Kidney capillary endothelial cell (primary cell): ENCODE measurements around the gene MSL1.

ENCODE experiments used
- DNase-seq: peaks from one replicate; pipeline ENCODE4 v3.0.0-alpha.2; 2018; ENCODE audit warnings: low spot score

Gene MSL1

DNA sequence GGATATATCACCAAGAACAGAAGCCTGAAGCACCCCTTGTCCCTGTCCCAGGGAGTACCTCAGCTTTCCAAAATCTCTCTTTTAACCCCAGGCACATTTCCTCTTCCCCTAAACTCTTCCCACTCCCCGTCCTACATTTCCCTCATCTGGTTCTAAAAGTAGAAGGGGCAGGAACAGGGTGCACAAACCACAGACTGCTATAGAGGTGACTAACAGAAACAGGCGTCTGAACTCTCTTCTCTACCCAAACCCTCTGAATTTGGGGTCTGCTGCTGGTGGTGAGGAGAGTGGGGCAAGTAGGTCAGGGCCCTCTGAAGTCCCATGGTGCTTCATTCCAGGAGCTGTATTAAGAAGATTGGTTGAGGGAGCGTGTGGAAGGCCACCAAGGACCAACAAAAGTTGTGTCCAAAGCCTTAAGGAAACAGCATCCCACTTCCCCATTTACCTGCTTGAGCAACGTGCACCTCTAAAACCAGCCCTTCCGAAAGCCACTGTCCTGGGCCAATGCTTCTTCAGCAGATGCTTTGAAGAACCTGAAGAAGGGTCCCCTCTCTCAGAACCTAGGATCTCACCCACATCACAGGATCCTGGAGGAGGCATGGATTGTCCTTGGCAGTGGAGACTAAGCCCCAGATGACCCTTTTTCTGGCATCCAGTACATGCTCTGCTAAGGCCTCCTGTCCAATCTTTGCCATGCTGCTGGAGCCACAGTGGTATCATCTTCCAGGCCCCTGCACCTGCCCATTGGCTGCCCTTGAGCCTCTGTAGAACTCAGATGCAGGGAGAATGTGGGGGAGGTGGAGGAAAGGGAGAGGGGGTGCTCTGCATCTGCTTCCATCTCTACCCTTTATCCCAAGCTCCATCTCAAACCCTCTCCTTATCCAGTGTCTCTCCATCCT lies 15.7 kb upstream of the MSL1 start:
- DNase-seq, result no peak

DNA sequence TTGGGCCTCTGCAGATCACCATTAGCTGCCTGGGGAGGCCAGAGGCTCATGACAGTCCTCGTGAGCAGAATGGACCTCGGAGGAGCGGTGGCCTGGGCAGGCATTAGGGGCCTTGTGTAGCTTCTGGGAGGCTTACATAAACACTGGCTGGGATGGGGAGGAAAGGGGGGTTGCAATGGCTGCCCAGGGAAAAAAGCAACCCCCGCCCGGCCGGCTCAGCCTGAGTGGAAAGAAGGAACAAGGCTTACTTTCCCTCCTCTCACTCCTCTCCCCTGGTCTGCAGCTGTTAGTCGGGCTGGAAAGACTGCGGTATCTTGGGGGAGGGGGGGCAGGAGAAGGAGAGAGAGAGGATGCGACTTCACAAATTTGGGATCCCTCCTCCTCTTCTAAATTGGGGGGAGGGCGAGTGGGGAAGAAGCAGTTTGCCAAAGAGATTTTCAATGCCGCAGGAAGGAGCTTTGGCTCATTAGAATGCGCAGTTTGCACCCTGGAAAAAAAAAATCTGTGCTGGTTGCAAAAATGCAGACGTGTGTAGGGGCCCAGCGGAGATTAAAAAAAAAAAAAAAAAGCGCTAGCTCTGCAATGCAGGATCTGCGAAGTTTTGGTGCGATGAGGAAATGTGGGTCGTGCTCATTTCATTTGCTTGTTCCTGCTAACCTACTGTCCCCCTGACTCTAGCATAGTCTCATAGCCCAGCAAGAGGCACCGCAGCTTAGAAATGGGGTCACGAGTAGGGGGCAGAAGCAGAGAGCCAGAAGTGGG lies 14.8 kb upstream of the MSL1 start:
- no peak for DNase-seq

DNA sequence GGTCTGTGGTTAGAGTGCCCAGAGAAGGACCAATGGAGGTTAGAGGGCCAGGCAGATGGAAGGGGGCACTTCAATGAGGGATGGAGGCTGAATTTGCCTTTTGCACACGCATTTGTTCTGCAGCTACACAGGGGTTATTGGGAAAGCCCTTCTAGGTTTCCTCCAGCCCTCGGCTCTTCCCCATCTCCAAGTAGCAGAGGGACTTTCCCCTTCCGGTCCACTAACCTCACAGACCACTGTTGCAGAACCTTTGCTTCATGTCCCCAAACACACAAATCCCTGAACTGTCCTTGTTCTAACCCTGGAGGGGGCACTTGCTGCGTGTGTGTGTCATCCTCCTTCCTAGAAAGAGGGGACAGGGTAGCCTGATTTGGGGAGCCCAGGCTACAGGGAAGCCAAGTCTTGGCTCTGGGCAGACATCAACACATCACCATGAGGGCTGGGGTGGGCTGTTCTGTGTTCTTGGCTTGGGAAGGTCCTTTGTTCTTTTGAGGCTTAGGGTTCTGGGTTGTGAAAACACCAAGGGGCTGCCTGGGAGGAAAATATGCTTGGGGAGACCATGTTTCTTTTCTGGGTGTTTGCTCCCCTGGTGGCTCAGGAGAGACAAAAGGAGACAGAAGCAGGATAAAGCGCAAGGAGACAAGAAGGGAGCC lies 14.1 kb upstream of the MSL1 start:
- no peak for DNase-seq

GRCh38 chr17:40108970-40109824 lies 12.6 kb upstream of the MSL1 start:
- no peak for DNase-seq

DNA sequence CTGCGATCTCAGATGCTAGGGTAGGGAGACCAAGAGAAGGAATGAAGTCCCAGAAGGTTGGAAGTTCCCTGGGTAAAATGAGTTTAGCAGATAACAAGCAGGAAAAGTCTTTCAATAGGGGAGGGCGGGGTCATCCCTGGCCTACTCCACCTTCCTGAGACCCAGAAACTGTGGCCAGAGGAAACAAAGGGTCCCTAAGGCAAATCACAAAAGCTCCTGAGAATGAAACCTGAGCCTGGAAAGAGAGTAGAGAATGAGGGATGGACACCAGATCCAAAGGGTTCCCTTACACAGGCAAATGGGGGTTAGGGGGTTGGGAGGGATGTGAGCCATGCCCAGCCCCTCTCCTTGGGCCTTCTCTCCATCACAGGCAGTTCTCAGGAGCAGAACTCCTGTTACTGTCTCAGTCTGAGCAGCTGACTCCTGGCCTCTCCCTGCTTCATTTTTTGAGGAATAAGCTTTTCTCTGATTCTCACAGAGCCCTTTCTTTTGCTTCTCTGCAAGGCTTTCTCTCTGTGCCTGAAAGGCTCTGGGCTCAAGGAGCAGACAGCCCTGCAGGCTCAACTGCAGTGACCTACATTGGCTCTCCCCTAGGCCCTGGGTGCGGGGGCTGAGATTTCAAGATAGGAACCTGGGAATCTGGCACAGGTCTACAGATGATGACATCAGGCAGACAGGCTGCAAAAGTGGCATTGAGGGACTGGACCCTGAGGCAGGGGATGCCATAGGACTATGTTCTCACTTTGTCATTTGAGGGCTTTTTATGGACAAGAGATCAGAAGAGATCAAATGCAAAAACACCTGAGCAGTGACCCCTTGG lies 11.5 kb upstream of the MSL1 start:
- DNase-seq, result no peak

- peak; percentile 99 for DNase-seq
Measured at GRCh38 chr17:40111221-40112128, 10.3 kb upstream of the MSL1 start.

GRCh38 chr17:40112191-40112711 lies 9.5 kb upstream of the MSL1 start:
- DNase-seq, result no peak

DNA sequence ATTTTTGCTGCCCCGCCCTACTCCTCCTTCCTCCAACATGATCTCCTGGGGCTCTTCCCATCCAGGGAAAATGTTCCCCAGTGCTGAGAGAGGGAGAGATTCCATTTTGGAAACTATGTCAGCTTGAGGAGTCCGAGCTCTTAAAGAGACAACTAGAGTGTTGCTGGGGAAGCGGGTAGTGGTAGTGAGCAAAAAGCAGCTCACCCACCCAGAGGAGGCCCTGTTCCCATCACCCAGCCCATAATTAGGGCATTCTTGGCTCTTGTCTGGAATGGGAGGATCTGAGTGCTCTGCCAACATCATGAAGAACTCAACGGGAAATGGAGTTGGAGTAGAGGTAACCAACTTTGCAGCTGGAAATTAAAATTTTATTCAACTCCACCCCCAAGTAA lies 9.1 kb upstream of the MSL1 start:
- no peak for DNase-seq

- peak; percentile 95 for DNase-seq
Measured at GRCh38 chr17:40113110-40113906, 8.5 kb upstream of the MSL1 start.

DNA sequence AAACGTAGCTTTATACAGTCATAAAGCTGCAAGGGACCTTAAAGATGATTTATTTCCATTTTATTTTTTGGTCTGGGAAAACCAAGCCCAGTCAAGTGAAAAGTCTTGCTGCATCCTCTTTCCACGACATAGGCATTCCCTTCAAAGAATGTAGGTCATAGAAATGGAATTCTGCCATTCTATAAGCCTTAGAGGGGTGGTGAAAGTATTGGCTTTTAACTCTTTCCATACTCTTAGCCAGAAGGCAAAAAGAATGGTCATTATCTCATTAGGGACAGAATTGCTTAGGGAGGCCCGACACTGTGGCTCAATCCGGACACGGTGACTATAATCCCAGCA lies 7.9 kb upstream of the MSL1 start:
- no peak for DNase-seq

GRCh38 chr17:40115101-40115436 lies 6.7 kb upstream of the MSL1 start:
- no peak for DNase-seq

GRCh38 chr17:40122136-40122998 lies 596 bp downstream of the MSL1 start:
- DNase-seq, result no peak

DNA sequence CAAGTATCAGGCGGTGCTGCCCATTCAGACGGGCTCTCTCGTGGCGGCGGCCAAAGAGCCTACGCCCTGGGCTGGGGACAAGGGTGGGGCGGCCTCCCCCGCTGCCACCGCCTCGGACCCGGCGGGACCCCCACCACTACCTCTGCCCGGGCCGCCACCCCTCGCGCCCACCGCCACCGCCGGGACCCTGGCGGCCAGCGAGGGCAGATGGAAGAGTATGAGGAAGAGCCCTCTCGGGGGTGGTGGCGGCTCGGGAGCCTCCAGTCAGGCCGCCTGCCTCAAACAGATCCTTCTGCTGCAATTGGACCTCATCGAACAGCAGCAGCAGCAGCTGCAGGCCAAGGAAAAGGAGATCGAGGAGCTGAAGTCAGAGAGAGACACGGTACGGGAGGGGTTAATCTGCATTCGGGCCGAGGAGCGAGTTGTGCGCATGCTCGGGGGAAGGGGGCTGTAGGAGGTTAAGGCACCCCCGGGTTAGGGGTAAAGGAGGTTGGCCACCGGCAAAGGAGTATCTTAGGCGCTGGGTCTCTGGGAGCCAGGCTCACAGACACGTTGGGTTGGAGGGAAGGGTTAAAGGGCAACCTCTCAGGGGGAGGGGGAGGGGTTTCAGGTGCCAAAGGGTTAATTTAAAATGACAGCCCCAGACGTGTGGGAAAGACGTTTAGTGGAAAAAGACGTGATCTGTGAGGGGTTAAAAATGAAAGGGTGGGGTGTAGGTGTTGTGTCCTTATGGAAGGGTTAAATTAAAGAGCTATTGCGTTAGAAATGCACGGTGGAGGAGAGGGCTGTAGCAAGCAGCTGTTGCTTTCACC lies 1.4 kb downstream of the MSL1 start:
- no peak for DNase-seq

DNA sequence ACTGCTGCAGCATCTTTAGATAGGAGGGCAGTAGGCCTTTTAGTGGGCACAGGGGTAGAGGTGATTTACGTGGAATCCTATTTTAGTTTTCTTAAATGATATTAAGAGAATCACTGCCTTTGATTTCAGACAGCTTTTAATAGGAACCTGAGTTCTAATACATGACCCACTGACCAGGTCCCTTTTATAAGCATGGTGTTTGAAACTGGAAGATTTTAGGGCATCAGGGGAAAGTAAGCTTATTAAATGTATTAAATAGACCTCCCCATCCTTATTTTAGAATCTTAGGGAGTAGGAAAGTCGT lies 2.0 kb downstream of the MSL1 start:
- DNase-seq, result no peak

GRCh38 chr17:40124279-40125141 lies 2.7 kb downstream of the MSL1 start:
- DNase-seq, result no peak

GRCh38 chr17:40129498-40129897 lies 7.7 kb downstream of the MSL1 start:
- no peak for DNase-seq
